GM12864 (cell line): ENCODE results near the gene LIN28B.

Source experiments
- DNase-seq: peaks from one replicate; pipeline ENCODE4 v3.0.0-alpha.2; 2011; ENCODE audit warnings: low read depth
- H3K4me3 ChIP-seq: 2 replicates; pipeline ENCODE4 v1.5.1; 2011; ENCODE audit warnings: mild to moderate bottlenecking, low read depth, low read length, control low read depth
- TF ChIP-seq, protein P1 (sequence below): IDR thresholded peaks from 2 replicates; pipeline ENCODE4 v1.5.1; 2011; ENCODE audit warnings: low read depth, mild to moderate bottlenecking, moderate library complexity, low read length, control low read depth, inconsistent platforms; ENCODE audit errors: missing control alignments

The LIN28B gene

GRCh38 chr6:105015482-105015881, 58.6 kb downstream of the LIN28B start:
- TF ChIP-seq, protein P1, sequence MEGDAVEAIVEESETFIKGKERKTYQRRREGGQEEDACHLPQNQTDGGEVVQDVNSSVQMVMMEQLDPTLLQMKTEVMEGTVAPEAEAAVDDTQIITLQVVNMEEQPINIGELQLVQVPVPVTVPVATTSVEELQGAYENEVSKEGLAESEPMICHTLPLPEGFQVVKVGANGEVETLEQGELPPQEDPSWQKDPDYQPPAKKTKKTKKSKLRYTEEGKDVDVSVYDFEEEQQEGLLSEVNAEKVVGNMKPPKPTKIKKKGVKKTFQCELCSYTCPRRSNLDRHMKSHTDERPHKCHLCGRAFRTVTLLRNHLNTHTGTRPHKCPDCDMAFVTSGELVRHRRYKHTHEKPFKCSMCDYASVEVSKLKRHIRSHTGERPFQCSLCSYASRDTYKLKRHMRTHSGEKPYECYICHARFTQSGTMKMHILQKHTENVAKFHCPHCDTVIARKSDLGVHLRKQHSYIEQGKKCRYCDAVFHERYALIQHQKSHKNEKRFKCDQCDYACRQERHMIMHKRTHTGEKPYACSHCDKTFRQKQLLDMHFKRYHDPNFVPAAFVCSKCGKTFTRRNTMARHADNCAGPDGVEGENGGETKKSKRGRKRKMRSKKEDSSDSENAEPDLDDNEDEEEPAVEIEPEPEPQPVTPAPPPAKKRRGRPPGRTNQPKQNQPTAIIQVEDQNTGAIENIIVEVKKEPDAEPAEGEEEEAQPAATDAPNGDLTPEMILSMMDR = no peak
- no peak for DNase-seq

GRCh38 chr6:105019285-105019684, 62.4 kb downstream of the LIN28B start:
- no peak for DNase-seq
- TF ChIP-seq, protein P1 = no peak
- no peak overlapping the region for H3K4me3 ChIP-seq

More at GRCh38 chr6:105015482-105015881, 58.6 kb downstream of the LIN28B start:
- H3K4me3 ChIP-seq = no peak overlapping the region

DNA sequence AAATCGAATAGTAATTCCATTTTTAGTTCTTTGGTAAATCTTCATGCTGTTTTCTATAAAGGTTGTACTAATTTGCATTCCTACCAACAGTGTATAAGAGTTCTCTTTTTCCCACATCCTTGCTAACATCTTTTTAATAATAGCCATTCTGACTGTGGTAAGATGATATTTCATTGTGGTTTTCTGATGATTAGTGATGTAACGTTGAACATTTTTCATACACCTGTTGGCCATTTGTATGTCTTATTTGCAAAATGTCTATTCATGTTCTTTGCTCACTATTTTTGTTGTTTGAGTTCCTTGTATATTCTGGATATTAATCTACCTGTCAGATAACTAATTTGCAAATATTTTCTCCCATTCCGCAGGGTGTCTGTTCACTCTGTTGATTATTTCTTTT, 64.5 kb downstream of the LIN28B start:
- H3K4me3 ChIP-seq = no peak overlapping the region
- DNase-seq = no peak
- TF ChIP-seq, protein P1 = no peak

- TF ChIP-seq, protein P1 = no peak
- DNase-seq = no peak
Observed at GRCh38 chr6:105022416-105022815, 65.5 kb downstream of the LIN28B start.

GRCh38 chr6:105024803-105025202, 67.9 kb downstream of the LIN28B start:
- TF ChIP-seq, protein P1 = no peak
- no peak overlapping the region for H3K4me3 ChIP-seq
- no peak for DNase-seq

More at GRCh38 chr6:105022416-105022815, 65.5 kb downstream of the LIN28B start:
- H3K4me3 ChIP-seq = no peak overlapping the region

GRCh38 chr6:105028898-105029297, 72.0 kb downstream of the LIN28B start:
- no peak for DNase-seq
- H3K4me3 ChIP-seq = no peak overlapping the region
- TF ChIP-seq, protein P1 = no peak

DNA sequence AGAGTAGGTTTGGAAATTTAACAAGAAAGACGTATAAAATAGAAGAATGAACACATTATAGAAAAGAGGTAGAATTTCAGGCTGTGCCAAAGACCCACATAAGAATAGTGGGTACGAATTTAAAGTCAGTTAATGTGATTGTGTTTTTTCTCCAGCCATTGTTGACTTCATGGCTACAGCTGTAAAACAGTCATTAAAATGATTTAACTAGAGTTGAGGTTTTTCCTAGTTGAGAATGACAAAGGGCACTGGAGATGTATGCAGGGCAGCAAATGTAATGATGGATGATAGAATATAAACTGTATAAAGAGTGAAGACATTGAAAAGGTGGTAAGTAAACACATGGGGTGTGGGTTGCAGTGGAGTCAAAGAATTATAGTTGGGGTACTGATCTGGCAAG, 72.7 kb downstream of the LIN28B start:
- H3K4me3 ChIP-seq = no peak overlapping the region
- TF ChIP-seq, protein P1 = no peak
- no peak for DNase-seq
